ENCODE data around the gene CA7.
"Not testable (repeated sequence)": the region's sequence is repeated elsewhere in the genome, so short reads cannot be mapped to it uniquely, and the experiment has no call there.

Gene CA7

GRCh38 chr16:66857437-66857836, 13.2 kb downstream of the CA7 start:
- no peak overlapping the region for H3K4me3 ChIP-seq (ENCODE audit: low read length)
- DNase-seq (ENCODE audit: low read depth), result no peak
- no peak for TF ChIP-seq CTCF (IDR thresholded peaks at IDR 0.05; ENCODE audit: insufficient read depth, low read depth, low read length, missing control alignments)

- no peak overlapping the region for H3K4me3 ChIP-seq (ENCODE audit: low read length)
- peak; percentile 49 for DNase-seq (ENCODE audit: low read depth)
- no peak for TF ChIP-seq CTCF (IDR thresholded peaks at IDR 0.05; ENCODE audit: insufficient read depth, low read depth, low read length, missing control alignments)
Measured at GRCh38 chr16:66858740-66859396, 14.7 kb downstream of the CA7 start.

GRCh38 chr16:66859397-66860068, 15.3 kb downstream of the CA7 start:
- H3K4me3 ChIP-seq (ENCODE audit: low read length), result no peak overlapping the region
- DNase-seq (ENCODE audit: low read depth), result no peak
- TF ChIP-seq CTCF (IDR thresholded peaks at IDR 0.05; ENCODE audit: insufficient read depth, low read depth, low read length, missing control alignments), result no peak

GRCh38 chr16:66862023-66862520, 17.9 kb downstream of the CA7 start:
- DNase-seq (ENCODE audit: low read depth), result no peak
- H3K4me3 ChIP-seq (ENCODE audit: low read length), result no peak overlapping the region
- TF ChIP-seq CTCF (IDR thresholded peaks at IDR 0.05; ENCODE audit: insufficient read depth, low read depth, low read length, missing control alignments), result no peak

- no peak overlapping the region for H3K4me3 ChIP-seq (ENCODE audit: low read length)
- DNase-seq (ENCODE audit: low read depth), result no peak
- TF ChIP-seq CTCF (IDR thresholded peaks at IDR 0.05; ENCODE audit: insufficient read depth, low read depth, low read length, missing control alignments), result no peak
Measured at GRCh38 chr16:66863707-66864106, 19.5 kb downstream of the CA7 start.

GRCh38 chr16:66869424-66869823, 25.2 kb downstream of the CA7 start:
- TF ChIP-seq CTCF (IDR thresholded peaks at IDR 0.05; ENCODE audit: insufficient read depth, low read depth, low read length, missing control alignments), result no peak
- H3K4me3 ChIP-seq (ENCODE audit: low read length), result no peak overlapping the region

GRCh38 chr16:66871363-66871762, 27.1 kb downstream of the CA7 start:
- H3K4me3 ChIP-seq (ENCODE audit: low read length); DNase-seq (ENCODE audit: low read depth): not testable (repeated sequence)

More at GRCh38 chr16:66869424-66869823, 25.2 kb downstream of the CA7 start:
- no peak for DNase-seq (ENCODE audit: low read depth)
